ENCODE results near the gene UGT1A8. TPM values are rescaled to one million over a fixed set of nuclear protein-coding genes. Genes with fewer than 3 reads are reported as not detected.

Gene UGT1A8
- total RNA-seq, 2 experiments from 2014 or later: not detected

GRCh38 chr2:233789554-233789953 lies 172.1 kb downstream of the UGT1A8 start:
- H3K4me2 ChIP-seq (ENCODE audit: low read length): no peak overlapping the region
- ChIA-PET POLR2A (interaction anchor here (0.7 kb wide), 1 partner anchor 8 kb away, joined by 3 read pairs; no protein-coding TSS in a partner anchor), CTCF (ENCODE audit: unreplicated experiment) (no interaction called here)
- H4K20me1 ChIP-seq (ENCODE audit: insufficient read depth, low read length): no peaks in the 10 kb centered on the region
- H3K79me2 ChIP-seq (ENCODE audit: insufficient read depth, low read depth, low read length): no peaks in the 10 kb centered on the region
- TF ChIP-seq, protein P1, sequence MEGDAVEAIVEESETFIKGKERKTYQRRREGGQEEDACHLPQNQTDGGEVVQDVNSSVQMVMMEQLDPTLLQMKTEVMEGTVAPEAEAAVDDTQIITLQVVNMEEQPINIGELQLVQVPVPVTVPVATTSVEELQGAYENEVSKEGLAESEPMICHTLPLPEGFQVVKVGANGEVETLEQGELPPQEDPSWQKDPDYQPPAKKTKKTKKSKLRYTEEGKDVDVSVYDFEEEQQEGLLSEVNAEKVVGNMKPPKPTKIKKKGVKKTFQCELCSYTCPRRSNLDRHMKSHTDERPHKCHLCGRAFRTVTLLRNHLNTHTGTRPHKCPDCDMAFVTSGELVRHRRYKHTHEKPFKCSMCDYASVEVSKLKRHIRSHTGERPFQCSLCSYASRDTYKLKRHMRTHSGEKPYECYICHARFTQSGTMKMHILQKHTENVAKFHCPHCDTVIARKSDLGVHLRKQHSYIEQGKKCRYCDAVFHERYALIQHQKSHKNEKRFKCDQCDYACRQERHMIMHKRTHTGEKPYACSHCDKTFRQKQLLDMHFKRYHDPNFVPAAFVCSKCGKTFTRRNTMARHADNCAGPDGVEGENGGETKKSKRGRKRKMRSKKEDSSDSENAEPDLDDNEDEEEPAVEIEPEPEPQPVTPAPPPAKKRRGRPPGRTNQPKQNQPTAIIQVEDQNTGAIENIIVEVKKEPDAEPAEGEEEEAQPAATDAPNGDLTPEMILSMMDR (conservative IDR thresholded peaks at IDR 0.05; ENCODE audit: low read length): no peak
- TF ChIP-seq EZH2phosphoT487 (IDR thresholded peaks at IDR 0.05; ENCODE audit: borderline replicate concordance, low read depth, low read length): no peak
- no peaks in the 10 kb centered on the region for H3K36me3 ChIP-seq (ENCODE audit: insufficient read depth, low read length)
- H3K27ac ChIP-seq (ENCODE audit: low read depth, low read length, poor library complexity, severe bottlenecking): no peak overlapping the region
- H3K4me3 ChIP-seq (ENCODE audit: low read depth, low read length, poor library complexity, severe bottlenecking): no peak overlapping the region
- H3K9me2 ChIP-seq (ENCODE audit: insufficient read depth, low read length): no peaks in the 10 kb centered on the region
- no peak for DNase-seq (ENCODE audit: low spot score)
- no peaks in the 10 kb centered on the region for H3K4me1 ChIP-seq (ENCODE audit: insufficient read depth, low read length, poor library complexity, severe bottlenecking)
- intact Hi-C loops (cut with micrococcal nuclease; ENCODE audit: unreplicated experiment): no loop called here
- H2AFZ ChIP-seq (ENCODE audit: low read length): no peak overlapping the region
- no TSS peak for BruUV-seq (replicated peaks)
- H3K9me3 ChIP-seq (ENCODE audit: low read length): no peaks in the 10 kb centered on the region

DNA sequence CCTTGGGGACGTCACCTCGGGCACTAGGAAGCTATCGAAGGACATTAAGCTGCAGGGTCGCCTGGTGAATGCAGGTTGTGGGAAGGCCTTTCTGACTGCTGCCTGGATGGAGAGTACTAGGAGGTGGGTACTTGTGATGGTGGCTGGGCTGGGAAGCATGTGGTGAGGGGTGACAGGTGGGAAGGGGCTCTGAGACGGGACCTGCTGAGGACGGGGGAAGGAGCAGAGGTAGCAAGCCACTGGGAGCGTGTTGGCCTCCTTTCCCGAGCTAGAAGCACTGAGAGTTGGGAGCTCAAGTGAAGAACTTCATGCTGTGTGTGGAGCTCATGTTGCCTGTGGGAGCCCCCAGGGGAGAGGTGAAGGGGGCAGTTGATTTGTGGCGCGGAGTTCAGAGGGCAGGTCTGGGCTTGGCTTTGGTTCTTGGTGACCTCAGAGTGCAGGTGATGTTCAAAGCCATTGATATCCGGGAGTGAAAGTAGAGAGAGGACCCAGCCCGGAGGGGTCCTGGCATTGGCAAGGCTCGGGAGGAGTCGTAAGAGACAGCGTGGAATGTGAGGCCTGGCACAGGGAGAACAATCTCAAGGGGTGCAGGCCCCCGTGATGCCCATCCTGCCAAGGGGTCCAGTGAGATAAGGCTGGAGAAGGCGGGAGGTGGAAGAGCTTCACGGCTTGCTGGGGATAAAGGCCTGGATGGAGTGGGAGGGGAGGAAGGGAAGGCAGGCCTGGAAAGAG lies 173.9 kb downstream of the UGT1A8 start:
- no peak for TF ChIP-seq EZH2phosphoT487 (IDR thresholded peaks at IDR 0.05; ENCODE audit: borderline replicate concordance, low read depth, low read length)
- TF ChIP-seq, protein P1 (conservative IDR thresholded peaks at IDR 0.05; ENCODE audit: low read length): no peak
- no peak overlapping the region for H3K27ac ChIP-seq (ENCODE audit: low read depth, low read length, poor library complexity, severe bottlenecking)
- H4K20me1 ChIP-seq (ENCODE audit: insufficient read depth, low read length): no peaks in the 10 kb centered on the region
- H2AFZ ChIP-seq (ENCODE audit: low read length): no peak overlapping the region
- H3K4me3 ChIP-seq (ENCODE audit: low read depth, low read length, poor library complexity, severe bottlenecking): no peak overlapping the region
- no peaks in the 10 kb centered on the region for H3K9me2 ChIP-seq (ENCODE audit: insufficient read depth, low read length)
- CTCF ChIA-PET (ENCODE audit: unreplicated experiment): no interaction called here
- H3K4me2 ChIP-seq (ENCODE audit: low read length): no peak overlapping the region
- H3K9me3 ChIP-seq (ENCODE audit: low read length): no peaks in the 10 kb centered on the region
- intact Hi-C loops (cut with micrococcal nuclease; ENCODE audit: unreplicated experiment): no loop called here
- BruUV-seq (replicated peaks): no TSS peak
- H3K36me3 ChIP-seq (ENCODE audit: insufficient read depth, low read length): no peaks in the 10 kb centered on the region
- POLR2A ChIA-PET: interaction anchor here (0.5 to 1.3 kb wide), 3 partner anchors 10 to 271 kb away, joined by 3 read pairs; no protein-coding TSS in a partner anchor
- no peaks in the 10 kb centered on the region for H3K4me1 ChIP-seq (ENCODE audit: insufficient read depth, low read length, poor library complexity, severe bottlenecking)
- no peak for DNase-seq (ENCODE audit: low spot score)
- no peaks in the 10 kb centered on the region for H3K79me2 ChIP-seq (ENCODE audit: insufficient read depth, low read depth, low read length)

- no TSS peak for BruUV-seq (replicated peaks)
- Histone ChIP-seq H3K36me3 (ENCODE audit: insufficient read depth, low read length) (no peaks in the 10 kb centered on the region), H3K79me2 (ENCODE audit: insufficient read depth, low read depth, low read length) (no peaks in the 10 kb centered on the region), H3K4me2 (ENCODE audit: low read length) (no peak overlapping the region), H3K4me3 (ENCODE audit: low read depth, low read length, poor library complexity, severe bottlenecking) (no peak overlapping the region), H4K20me1 (ENCODE audit: insufficient read depth, low read length) (no peaks in the 10 kb centered on the region), H2AFZ (ENCODE audit: low read length) (no peak overlapping the region), H3K9me3 (ENCODE audit: low read length) (no peaks in the 10 kb centered on the region), H3K27ac (ENCODE audit: low read depth, low read length, poor library complexity, severe bottlenecking) (no peak overlapping the region), H3K9me2 (ENCODE audit: insufficient read depth, low read length) (no peaks in the 10 kb centered on the region), H3K4me1 (ENCODE audit: insufficient read depth, low read length, poor library complexity, severe bottlenecking) (no peaks in the 10 kb centered on the region)
- POLR2A ChIA-PET: interaction anchor here (0.5 to 1.3 kb wide), 3 partner anchors 9 to 270 kb away, joined by 3 read pairs; no protein-coding TSS in a partner anchor
- CTCF ChIA-PET (ENCODE audit: unreplicated experiment): no interaction called here
- intact Hi-C loops (cut with micrococcal nuclease; ENCODE audit: unreplicated experiment): no loop called here
- TF ChIP-seq, protein P1 (conservative IDR thresholded peaks at IDR 0.05; ENCODE audit: low read length): no peak
- no peak for TF ChIP-seq EZH2phosphoT487 (IDR thresholded peaks at IDR 0.05; ENCODE audit: borderline replicate concordance, low read depth, low read length)
- no peak for DNase-seq (ENCODE audit: low spot score)
Observed at GRCh38 chr2:233791883-233792329, 174.5 kb downstream of the UGT1A8 start.

Data from OCI-LY7 (cell line).